GM12874 (cell line): ENCODE measurements around the gene MB21D2.

ENCODE experiments used
- TF ChIP-seq, protein P1 (sequence below): IDR thresholded peaks from 2 replicates; pipeline ENCODE4 v1.5.1; 2011; ENCODE audit warnings: low read depth, mild to moderate bottlenecking, control low read depth, low read length, moderate library complexity; ENCODE audit not compliant: insufficient read depth

The MB21D2 gene

DNA sequence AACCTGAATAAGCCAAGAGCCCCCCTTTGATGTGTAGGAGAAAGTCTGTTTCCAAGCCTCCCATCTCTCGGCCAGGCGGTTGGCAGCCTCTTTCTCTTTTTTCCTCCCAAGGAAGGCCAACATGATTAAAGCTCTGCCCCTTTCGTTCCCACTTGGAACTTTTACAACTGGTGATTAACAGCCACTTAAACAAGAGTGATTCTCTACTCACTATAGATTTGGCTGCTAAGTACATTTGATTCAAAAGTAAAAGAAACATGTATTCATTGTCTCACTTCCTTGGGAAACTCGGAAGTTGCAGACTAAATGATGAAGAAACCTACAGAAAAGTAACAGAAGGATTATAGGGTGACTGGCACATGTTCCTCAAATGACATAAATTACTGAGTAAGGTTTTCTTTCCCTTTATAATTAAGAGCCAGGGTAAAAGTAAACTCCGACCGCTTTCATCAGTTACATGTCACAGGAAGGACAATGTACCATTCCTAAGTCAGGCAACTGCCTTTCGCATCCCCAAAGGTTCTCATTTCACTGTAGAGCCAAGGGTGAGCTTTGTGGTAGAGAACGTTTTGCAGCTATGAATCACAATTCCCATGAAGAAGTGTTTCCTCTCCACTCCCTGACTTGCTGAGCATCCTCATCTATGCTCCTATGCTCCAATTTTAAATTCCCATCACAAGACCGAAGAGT, 72.7 kb downstream of the MB21D2 start:
- TF ChIP-seq, protein P1, sequence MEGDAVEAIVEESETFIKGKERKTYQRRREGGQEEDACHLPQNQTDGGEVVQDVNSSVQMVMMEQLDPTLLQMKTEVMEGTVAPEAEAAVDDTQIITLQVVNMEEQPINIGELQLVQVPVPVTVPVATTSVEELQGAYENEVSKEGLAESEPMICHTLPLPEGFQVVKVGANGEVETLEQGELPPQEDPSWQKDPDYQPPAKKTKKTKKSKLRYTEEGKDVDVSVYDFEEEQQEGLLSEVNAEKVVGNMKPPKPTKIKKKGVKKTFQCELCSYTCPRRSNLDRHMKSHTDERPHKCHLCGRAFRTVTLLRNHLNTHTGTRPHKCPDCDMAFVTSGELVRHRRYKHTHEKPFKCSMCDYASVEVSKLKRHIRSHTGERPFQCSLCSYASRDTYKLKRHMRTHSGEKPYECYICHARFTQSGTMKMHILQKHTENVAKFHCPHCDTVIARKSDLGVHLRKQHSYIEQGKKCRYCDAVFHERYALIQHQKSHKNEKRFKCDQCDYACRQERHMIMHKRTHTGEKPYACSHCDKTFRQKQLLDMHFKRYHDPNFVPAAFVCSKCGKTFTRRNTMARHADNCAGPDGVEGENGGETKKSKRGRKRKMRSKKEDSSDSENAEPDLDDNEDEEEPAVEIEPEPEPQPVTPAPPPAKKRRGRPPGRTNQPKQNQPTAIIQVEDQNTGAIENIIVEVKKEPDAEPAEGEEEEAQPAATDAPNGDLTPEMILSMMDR = no peak

DNA sequence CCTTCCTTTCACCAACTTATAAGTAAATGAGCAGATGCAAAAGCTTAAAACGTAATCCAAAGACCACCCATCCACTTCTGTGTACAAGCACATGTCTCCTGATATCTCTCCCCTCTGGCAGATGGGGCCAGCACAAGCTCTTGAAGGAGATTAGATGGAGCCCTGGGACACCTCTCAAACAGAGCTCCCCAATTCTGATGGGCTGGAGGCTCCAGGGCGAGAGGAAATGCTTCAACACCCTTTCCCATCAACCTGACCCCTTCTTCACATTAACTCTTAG, 73.2 kb downstream of the MB21D2 start:
- TF ChIP-seq, protein P1 = no peak

DNA sequence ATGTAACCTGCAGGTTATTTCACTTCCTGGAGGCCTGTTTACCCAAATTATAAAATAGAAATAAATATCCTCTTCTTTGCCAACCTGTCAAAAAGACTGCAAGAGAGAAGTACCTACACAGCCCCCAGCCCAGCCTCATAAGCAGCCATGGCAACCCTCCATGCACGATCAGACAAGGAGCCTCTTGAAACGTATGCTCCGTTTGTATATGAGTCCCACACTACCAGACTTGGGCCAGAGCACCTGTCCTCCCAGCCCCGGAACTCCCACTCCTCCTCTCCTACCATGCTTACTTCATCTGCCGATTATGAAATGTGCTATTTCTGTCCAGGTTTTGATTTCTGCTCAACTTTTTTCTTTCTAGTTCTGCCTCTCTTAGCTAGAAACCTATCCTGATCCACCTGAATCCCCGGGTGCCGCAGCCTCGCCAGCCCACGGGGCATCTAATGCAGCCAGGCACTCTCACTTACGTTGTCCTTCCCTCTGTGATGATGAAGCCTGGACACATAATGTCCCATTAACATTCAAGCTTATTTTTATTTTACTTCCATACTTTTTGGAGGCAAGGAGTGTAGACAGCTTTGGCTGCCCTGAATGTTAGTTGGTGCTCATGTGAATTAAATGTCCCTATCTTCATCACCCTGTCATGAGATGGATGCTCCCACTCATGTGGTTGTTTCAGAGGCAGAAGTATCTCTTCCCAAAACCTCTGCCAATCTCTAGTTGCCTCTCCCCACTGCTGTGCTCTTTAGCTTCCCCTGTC, 73.8 kb downstream of the MB21D2 start:
- TF ChIP-seq, protein P1 = no peak

DNA sequence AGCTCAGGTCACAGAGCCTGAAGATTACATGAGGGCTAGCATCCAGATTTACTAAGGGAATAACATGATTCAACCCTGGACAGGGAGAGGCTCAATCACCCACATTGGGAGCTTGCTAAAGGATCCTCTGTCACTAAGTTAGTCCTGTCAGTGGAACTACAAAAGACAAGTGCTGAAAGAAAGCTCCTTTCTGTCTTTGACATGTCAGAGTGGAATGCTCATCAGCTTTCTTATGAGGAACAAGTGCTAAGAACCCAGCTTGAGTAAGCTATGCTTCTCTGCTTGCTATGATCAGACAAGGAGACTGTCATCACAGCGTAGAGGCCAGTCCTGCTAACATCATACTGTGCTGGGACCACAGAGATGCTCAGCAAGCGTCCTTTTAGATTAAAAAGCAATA, 74.5 kb downstream of the MB21D2 start:
- TF ChIP-seq, protein P1 = no peak

DNA sequence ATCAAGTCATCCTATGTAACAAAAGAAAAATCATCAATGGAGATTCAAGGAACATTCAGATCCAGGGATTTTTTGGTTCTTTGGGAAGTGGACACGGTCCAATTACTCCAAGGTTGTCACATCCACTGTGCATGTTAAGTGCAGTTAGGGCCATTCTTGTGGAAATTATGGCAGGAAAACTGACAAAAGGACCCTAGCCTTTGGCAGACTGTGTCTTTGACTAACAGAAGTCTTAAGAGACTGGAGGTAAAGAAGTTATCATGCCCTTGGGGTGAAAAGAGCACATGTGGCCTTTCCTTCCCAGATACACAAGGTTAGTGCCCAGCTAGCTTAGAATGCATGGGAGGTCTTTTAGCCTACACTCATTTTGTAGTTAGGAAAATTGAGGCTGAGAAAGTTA, 74.9 kb downstream of the MB21D2 start:
- TF ChIP-seq, protein P1 = no peak

DNA sequence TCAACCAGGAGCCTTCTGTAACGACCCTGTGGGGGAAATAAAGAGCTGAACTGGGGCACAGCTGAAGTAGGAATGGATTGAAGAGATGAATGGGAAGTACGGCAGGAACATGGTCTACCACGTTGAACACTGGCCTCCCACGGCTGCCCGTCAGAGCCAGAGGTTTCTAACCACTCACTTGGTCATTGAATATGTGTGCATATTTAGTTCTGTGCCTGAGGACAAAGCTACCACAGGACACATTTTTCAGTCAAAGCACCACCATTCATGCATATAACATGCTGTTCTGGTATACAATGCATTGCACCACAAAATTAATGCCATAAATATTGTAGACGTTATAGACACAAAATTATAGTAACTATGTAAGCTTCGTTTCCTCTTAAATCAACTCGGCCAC, 75.5 kb downstream of the MB21D2 start:
- TF ChIP-seq, protein P1 = no peak

DNA sequence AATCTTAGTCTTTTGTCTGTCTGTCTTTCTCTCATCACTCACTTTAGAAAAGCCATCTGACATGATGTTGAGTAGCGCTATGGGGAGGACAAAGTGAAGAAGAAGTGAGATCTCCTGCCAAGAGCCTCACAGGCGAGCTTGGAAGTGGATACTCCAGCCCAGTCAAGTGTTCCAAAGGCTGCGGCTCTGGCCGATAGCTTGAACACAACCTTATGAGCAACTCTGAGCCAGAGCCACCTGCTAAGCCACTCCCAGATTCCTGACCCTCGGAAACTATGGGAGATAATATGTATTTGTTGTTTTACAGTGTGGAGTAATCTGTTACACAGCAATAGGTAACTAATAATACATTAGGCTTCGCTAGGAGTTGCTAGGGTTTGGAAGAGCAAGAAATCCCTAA, 76.2 kb downstream of the MB21D2 start:
- TF ChIP-seq, protein P1 = no peak
